Stomach (tissue), 19 donors: ENCODE data around the gene TBX15. TPM values are rescaled to one million over a fixed set of nuclear protein-coding genes. Genes with fewer than 3 reads are reported as not detected.
A peak's percentile ranks its signal among the peaks of the same experiment; 100 is the strongest.

ENCODE experiments used
- DNase-seq, 2 donors: peaks; one replicate each; pipeline versions ENCODE4 v3.0.0 to v3.0.0-alpha.2; 2013 to 2019
- H3K27ac ChIP-seq, 5 donors: fragments of 200-600 bp in 4 of 5; sonication (generic) in 4 of 5; one replicate each; pipeline ENCODE4 v1.5.1; 2013 to 2019; ENCODE audit warnings: mild to moderate bottlenecking in 1 of 5, moderate library complexity in 1 of 5
- H3K27me3 ChIP-seq, 3 donors: fragments of 200-600 bp; sonication (generic); one replicate each; pipeline ENCODE4 v1.5.1; 2017 to 2019; ENCODE audit warnings: mixed run types in 1 of 3
- H3K36me3 ChIP-seq, 4 donors: fragments of 200-600 bp; sonication (generic); 1 replicate in 3 of 4; 2 replicates in 1 of 4; pipeline ENCODE4 v1.5.1; 2016 to 2019
- H3K4me1 ChIP-seq, 4 donors: fragments of 200-600 bp; sonication (generic); one replicate each; pipeline ENCODE4 v1.5.1; 2016 to 2019
- H3K4me3 ChIP-seq, 4 donors: fragments of 200-600 bp; sonication (generic) in 3 of 4; one replicate each; pipeline ENCODE4 v1.5.1; 2016 to 2019; ENCODE audit warnings: mild to moderate bottlenecking in 1 of 4
- H3K9me3 ChIP-seq, 4 donors: fragments of 200-600 bp; sonication (generic); one replicate each; pipeline ENCODE4 v1.5.1; 2016 to 2019
- CTCF ChIP-seq, 7 experiments: fragments of 450-650 bp in 4 of 7; fragments of 200-600 bp in 3 of 7; sonication (generic) in 3 of 7; IDR thresholded peaks; one replicate each; pipeline ENCODE4 v1.5.1; 2016 to 2019; ENCODE audit warnings: antibody characterized with exemption in 7 of 7, control low read depth in 2 of 7, mild to moderate bottlenecking in 1 of 7
- EP300 ChIP-seq: sonication (generic); formaldehyde crosslinking; IDR thresholded peaks from one replicate; pipeline ENCODE4 v1.6.1; 2017; ENCODE audit warnings: antibody characterized with exemption
- POLR2A ChIP-seq, 4 donors: fragments of 450-650 bp; IDR thresholded peaks; one replicate each; pipeline ENCODE4 v1.6.1; 2016; ENCODE audit warnings: antibody characterized with exemption in 4 of 4, control low read depth in 2 of 4, mild to moderate bottlenecking in 1 of 4, moderate library complexity in 1 of 4
- POLR2AphosphoS5 ChIP-seq, 3 donors: sonication (generic); formaldehyde crosslinking; IDR thresholded peaks; one replicate each; pipeline ENCODE4 v1.6.1; 2016; ENCODE audit warnings: antibody characterized with exemption in 3 of 3
- WGBS, 5 donors: extraction: QIAGEN DNeasy Blood & Tissue Kit in 3 of 5; methylation state at CpG; one replicate each; pipeline versions ENCODE4 v1.1.5 to v1.1.7; 2013 to 2018; 5-methylcytosine and 5-hydroxymethylcytosine counted together
- intact Hi-C: fragments of 100-400 bp; cut with DNase I; formaldehyde crosslinking; loops from one replicate; pipeline ENCODE4 v1.15.1; 2023; ENCODE audit warnings: low total_unique reads
- long read RNA-seq, 10 donors: transcript quantifications; one replicate each; lab custom pipeline, GENCODE V29; 2026
- polyA plus RNA-seq, 3 donors: library from polyadenylated mRNA; stranded (reverse); fragments of 200-250 nt; gene quantifications; one replicate each; pipeline ENCODE4 v1.2.3, GENCODE V29; 2013
- total RNA-seq, 5 donors: library from RNA; depleted of rRNA; stranded (reverse); fragments of >200 nt; gene quantifications; one replicate each; pipeline versions ENCODE4 v1.1.0 to v1.2.3, GENCODE V29; 2014 to 2016
- donor health status: healthy with polysubstance abuse.
- donor health status: Bipolar disorder and iron deficiency.
- donor health status: healthy.

TBX15 gene
- total RNA-seq (under 1 TPM in 1 of 5 donors, not detected in 4; 0.37 TPM), polyA plus RNA-seq (under 1 TPM in 1 of 3 donors, not detected in 2; 0.05 TPM)
- long read RNA-seq, donor 1, result 0 reads
- long read RNA-seq, donor 2, result 0 reads
- long read RNA-seq, donor 3, result 0 reads
- long read RNA-seq, donor 4, result 0 reads
- long read RNA-seq, donor 5, result 0 reads
- long read RNA-seq, donor 6, result 0 reads
- long read RNA-seq, donor 7, result 0 reads
- long read RNA-seq, donor 8, result 0 reads
- long read RNA-seq, donor 9, result 0 reads
- long read RNA-seq, donor 10, result 0 reads

- Histone ChIP-seq H3K36me3 (no peaks in the 10 kb centered on the region), H3K27me3 (peaks cover 58 to 100% (median 100%) of the 10 kb centered on the region in 3 donors), H3K4me3 (peak within 1 kb of the TSS; percentile 32 to 49 (median 42)), H3K27ac (no peak within 1 kb of the TSS), H3K9me3 (peaks cover 0 to 36% (median 9%) of the 10 kb centered on the region in 4 donors), H3K4me1 (peaks cover 25 to 65% (median 45%) of the 10 kb centered on the region in 4 donors)
- intact Hi-C loops, result no loop called here
- TF ChIP-seq CTCF (IDR thresholded peaks at IDR 0.05) (no peak), EP300 (no peak), POLR2A (IDR thresholded peaks at IDR 0.05) (no peak), POLR2AphosphoS5 (IDR thresholded peaks at IDR 0.05) (no peak)
- 10 to 16% (median 14%) methylated on average over 31 of the region's 31 CpGs for WGBS, 5 donors
- DNase-seq, result no peak
Observed at GRCh38 chr1:118988186-118989005, at the start of gene TBX15. TBX15 (minus strand) TSS chr1:118988343; CDS start chr1:118987795, 548 bp downstream.

- H3K4me1 ChIP-seq, result no peaks in the 10 kb centered on the region
- H3K36me3 ChIP-seq, result peaks cover 0 to 70% (median 43%) of the 10 kb centered on the region in 4 donors
- H3K4me3 ChIP-seq, result no peak overlapping the region
- intact Hi-C loops, result no loop called here
- TF ChIP-seq POLR2A (IDR thresholded peaks at IDR 0.05) (no peak), POLR2AphosphoS5 (IDR thresholded peaks at IDR 0.05) (no peak), CTCF (IDR thresholded peaks at IDR 0.05) (no peak), EP300 (no peak)
- no peak for DNase-seq
- no peaks in the 10 kb centered on the region for H3K27me3 ChIP-seq
- H3K27ac ChIP-seq, result no peak overlapping the region
- H3K9me3 ChIP-seq, result no peaks in the 10 kb centered on the region
Observed at GRCh38 chr1:119034359-119034758, 46.2 kb upstream of the TBX15 start.

- no peak for DNase-seq
- Histone ChIP-seq H3K9me3 (no peaks in the 10 kb centered on the region), H3K27ac (no peak overlapping the region), H3K4me3 (no peak overlapping the region), H3K36me3 (peaks cover 0 to 61% (median 43%) of the 10 kb centered on the region in 4 donors), H3K27me3 (no peaks in the 10 kb centered on the region), H3K4me1 (no peaks in the 10 kb centered on the region)
- intact Hi-C loops, result no loop called here
- TF ChIP-seq EP300 (no peak), CTCF (IDR thresholded peaks at IDR 0.05) (no peak), POLR2AphosphoS5 (IDR thresholded peaks at IDR 0.05) (no peak), POLR2A (IDR thresholded peaks at IDR 0.05) (no peak)
- WGBS, 5 donors, result 96 to 99% (median 97%) methylated on average over 22 of the region's 22 CpGs
Observed at GRCh38 chr1:119032986-119033385, 44.8 kb upstream of the TBX15 start.

- H3K36me3 ChIP-seq, result peaks cover 0 to 25% (median 23%) of the 10 kb centered on the region in 4 donors
- no peak overlapping the region for H3K4me3 ChIP-seq
- intact Hi-C loops, result no loop called here
- DNase-seq, result no peak
- WGBS, 5 donors, result 75 to 91% (median 81%) methylated on average over 1 of the region's 1 CpG
- no peaks in the 10 kb centered on the region for H3K27me3 ChIP-seq
- H3K4me1 ChIP-seq, result no peaks in the 10 kb centered on the region
- TF ChIP-seq CTCF (IDR thresholded peaks at IDR 0.05) (no peak), POLR2AphosphoS5 (IDR thresholded peaks at IDR 0.05) (no peak), EP300 (no peak), POLR2A (IDR thresholded peaks at IDR 0.05) (no peak)
- no peak overlapping the region for H3K27ac ChIP-seq
- no peaks in the 10 kb centered on the region for H3K9me3 ChIP-seq
Observed at GRCh38 chr1:119027759-119028158, 39.6 kb upstream of the TBX15 start.
